GM13977 (cell line): Measurements from ENCODE around the gene CAPN1.

Experiments used
- DNase-seq: peaks from one replicate; pipeline ENCODE4 v3.0.0; 2012; ENCODE audit warnings: low spot score
- CTCF ChIP-seq: IDR thresholded peaks from 2 replicates; pipeline ENCODE4 v1.5.1; 2012; ENCODE audit warnings: mild to moderate bottlenecking, control low read depth; ENCODE audit not compliant: insufficient read depth; ENCODE audit errors: extremely low read depth, missing control alignments
- in situ Hi-C: fragments of 300-500 bp; cut with MboI; formaldehyde crosslinking; loops from one replicate; pipeline ENCODE4 v1.12.0; 2022; ENCODE audit warnings: low sequenced_read_pairs, low pct_unique_long_range_greater_than_20kb, mixed read lengths, inconsistent platforms; ENCODE audit not compliant: unreplicated experiment

CAPN1 gene

GRCh38 chr11:65181569-65182257 lies at the start of gene CAPN1:
Gene CAPN1, plus strand, starts transcription at chr11:65181928. Its CDS starts 774 bp downstream, at chr11:65182702.
- TF ChIP-seq CTCF: no peak
- DNase-seq: peak; percentile 86
- in situ Hi-C loops: no loop called here

- in situ Hi-C loops: no loop called here
- DNase-seq: peak; percentile 68
- no peak for TF ChIP-seq CTCF
Measured at GRCh38 chr11:65132238-65132987, 49.3 kb upstream of the CAPN1 start.

GRCh38 chr11:65132988-65133700 lies 48.6 kb upstream of the CAPN1 start:
- TF ChIP-seq CTCF: no peak
- in situ Hi-C loops: no loop called here
- DNase-seq: peak; percentile 72

GRCh38 chr11:65133724-65134123 lies 48.0 kb upstream of the CAPN1 start:
- DNase-seq: no peak
- in situ Hi-C loops: no loop called here
- TF ChIP-seq CTCF: no peak

- peak; percentile 91 for DNase-seq
- in situ Hi-C loops: no loop called here
- TF ChIP-seq CTCF: no peak
Measured at GRCh38 chr11:65134240-65134951, 47.3 kb upstream of the CAPN1 start, which contains the start of gene SYVN1. Gene SYVN1, minus strand, starts transcription at chr11:65134519. Its CDS starts 918 bp downstream, at chr11:65133601.

GRCh38 chr11:65134952-65135632 lies 46.6 kb upstream of the CAPN1 start:
- no peak for TF ChIP-seq CTCF
- in situ Hi-C loops: no loop called here
- DNase-seq: peak; percentile 96
